SHP77 (cell line): ENCODE results near the gene SARDH.
"Not testable (repeated sequence)": the region's sequence is repeated elsewhere in the genome, so short reads cannot be mapped to it uniquely, and the experiment has no call there.

ENCODE experiments used
- DNase-seq, 2 experiments: peaks; one replicate each; lab custom pipeline; 2025; lab: John Stamatoyannopoulos, UW

SARDH gene

DNA sequence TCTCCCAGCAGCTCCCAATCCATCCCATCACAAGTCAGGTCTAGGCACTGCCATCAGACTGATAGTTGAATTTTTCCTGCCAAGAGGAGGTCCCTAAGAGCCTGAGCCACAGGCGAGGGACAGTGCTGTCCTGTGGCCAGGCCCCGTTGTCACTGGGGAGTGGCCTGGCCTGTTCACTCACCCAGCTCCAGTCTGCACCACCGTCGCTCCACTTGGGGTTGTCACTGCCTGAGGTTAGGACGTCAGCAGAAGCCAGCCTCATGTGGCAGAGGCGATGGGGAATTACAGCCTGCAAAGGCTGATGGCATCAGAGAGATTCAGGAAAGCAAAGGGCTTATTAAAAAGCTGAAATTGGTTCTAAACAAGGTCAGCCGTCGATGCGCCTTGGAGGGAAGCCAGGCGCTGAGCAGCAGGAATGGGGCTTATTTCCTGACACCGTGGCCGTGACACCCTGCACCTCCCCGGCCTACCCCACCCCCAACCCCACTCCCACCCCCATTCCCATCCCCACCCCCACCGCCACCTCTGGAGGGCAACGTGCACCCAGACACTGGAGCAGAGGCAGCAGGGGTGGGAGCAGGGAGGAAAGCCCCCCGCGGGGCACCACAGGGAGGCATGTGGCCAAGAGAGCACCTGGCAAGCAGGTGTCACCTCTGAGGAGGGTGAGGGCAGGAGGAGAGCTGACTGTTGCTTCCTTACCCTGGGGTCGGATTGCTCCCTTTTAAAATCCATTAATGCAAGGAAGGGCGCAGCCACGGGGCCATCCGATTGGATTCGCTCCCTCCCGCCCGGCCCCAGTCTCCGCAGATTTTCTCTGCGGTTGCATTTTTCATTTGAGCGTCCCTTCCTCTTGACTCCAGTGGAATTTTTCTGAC is 105.1 kb downstream of the SARDH start:
- no peak for DNase-seq

DNA sequence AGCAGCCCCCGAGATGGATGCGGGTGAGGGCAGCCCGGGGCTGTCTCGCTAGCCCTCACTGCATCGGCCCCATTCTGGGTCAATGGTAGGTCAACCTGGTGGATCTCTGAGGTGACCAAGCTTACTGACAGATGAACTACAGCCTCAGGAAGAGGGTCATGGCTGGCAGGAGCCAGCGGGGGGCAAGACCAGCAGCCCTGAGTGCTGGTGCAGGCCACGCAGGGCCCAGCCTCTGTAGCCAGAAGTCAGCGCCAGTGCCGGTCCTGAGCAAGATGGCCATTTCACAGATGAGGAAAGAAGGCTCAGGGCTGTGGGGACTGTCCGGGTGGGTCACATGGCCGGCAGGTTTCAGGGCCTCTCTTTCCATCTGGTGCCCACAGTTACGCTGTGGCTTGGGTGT is 107.0 kb downstream of the SARDH start:
- no peak for DNase-seq

- DNase-seq = no peak
These were observed 108.7 kb downstream of the SARDH start for GRCh38 chr9:133629221-133630110.

GRCh38 chr9:133628766-133629165 is 109.4 kb downstream of the SARDH start:
- DNase-seq = no peak

DNA sequence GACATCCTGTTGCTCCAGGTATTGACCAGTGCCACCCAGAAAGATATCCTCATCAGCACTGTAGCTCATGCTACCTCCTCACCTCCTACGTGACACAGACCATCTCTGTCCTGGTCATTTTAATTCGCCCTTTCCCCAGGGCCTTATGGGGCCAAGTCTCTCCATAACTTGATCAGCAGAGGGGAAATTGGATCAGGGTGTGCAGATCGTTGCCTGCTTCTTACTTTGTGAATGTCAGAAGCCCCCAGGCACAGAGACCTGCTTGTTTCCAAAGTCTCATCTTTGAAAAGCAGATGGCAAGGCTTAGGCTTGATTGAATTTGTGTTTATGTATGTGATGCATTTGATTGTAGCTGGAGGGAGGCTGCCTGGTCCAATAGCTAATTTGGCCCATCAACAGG is 110.8 kb downstream of the SARDH start:
- DNase-seq = no peak

GRCh38 chr9:133626008-133626407 is 112.1 kb downstream of the SARDH start:
- not testable (repeated sequence) for DNase-seq

- no peak for DNase-seq
These were observed 115.6 kb downstream of the SARDH start for GRCh38 chr9:133622555-133622954.

DNA sequence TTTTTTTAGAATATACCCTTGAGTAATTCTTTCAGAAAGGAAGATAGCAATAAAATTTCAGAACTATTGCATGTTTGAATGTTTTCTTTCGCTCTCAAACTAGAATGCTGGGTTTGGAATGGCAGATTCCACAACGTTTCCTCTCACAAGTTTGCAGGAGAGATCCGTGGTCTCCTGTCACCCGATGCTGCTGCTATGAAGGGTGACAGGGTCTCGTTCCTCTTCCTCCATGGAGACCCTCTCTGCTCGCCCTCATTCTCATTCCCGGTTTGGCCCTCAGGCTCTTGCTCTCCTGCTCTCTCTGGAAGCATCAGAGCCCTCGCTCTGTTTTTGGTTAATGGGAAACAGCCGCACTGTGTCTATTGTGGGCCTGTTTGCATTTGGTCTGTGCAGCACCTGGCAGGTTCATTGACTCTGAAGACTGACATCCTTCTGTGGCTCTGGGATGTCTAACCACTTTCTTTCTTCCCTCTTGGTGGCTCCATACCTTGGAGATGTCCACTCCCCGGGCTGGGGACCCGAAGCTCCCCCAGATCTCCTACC is 116.4 kb downstream of the SARDH start:
- peak in 1 of 2 experiments; percentile 27 for DNase-seq

GRCh38 chr9:133619791-133620190 is 118.4 kb downstream of the SARDH start:
- peak in 1 of 2 experiments; percentile 53 for DNase-seq

- DNase-seq = no peak
These were observed 119.4 kb downstream of the SARDH start for GRCh38 chr9:133618726-133619125.

DNA sequence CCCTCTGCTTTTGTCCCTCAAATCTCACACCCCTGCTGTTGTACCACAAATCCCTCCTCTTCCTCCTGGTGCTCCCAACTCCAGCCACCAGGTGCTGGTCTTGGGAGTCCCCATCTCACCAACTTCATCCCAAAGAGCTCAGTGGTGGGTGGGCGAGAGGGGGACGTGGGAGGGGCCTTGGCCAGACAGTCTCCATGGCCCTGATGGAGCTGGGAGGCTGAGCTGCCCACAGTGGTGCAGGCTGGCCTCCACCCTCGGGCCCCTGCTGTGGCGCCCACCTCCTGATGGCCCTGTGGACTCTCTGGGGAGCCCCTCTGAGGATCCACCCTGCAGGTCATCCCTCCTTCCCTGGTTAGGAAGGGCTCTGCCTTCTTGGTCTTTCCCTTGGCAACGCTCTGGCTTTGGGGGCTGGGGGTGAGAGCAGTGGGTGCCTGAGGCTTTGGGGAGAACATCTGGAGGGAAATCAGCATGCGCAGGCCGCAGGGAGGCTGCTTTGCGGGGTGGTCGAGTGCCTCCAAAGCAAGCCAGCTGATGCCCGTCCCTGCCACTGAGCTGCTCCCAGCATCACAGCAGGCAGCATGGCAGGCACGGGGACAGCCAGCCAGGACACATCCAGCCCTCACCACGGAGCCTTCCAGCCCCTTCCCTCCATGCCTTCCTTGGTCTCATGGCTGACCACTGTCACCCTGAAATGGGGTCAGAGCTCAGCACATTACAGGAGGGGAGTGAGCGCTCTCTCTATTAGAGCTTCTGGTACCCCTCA is 121.3 kb downstream of the SARDH start:
- no peak for DNase-seq

GRCh38 chr9:133615606-133616188 is 122.5 kb downstream of the SARDH start:
- peak in 1 of 2 experiments; percentile 51 for DNase-seq

- DNase-seq = peak; percentile 84 to 85
These were observed 123.0 kb downstream of the SARDH start for GRCh38 chr9:133615186-133615585.

DNA sequence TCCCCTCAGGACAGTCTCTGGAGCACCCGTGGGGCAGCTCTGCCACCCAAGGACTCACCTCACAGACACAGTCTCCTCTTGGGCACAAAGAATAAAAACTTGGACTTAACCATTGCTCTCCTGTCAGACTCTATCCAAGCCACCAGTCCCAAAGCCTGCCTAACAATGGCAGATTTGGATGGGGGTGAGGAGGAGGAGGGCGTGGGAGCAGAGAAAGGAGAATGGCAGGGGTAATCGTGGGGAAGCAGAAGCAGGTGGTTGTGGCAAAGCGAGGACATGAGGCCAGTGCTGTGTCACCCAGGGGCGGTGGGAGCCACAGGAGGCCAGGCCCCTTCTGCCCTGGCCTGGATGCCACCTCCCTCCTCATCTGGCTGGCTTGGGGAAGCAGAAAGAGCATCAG is 123.5 kb downstream of the SARDH start:
- no peak for DNase-seq

- no peak for DNase-seq
These were observed 124.1 kb downstream of the SARDH start for GRCh38 chr9:133614056-133614455.
